COLO668 (cell line): ENCODE measurements around the gene ANGEL1.

ENCODE experiments used
- DNase-seq: peaks from one replicate; lab custom pipeline; 2025; ENCODE audit not compliant: unreplicated experiment; lab: John Stamatoyannopoulos, UW

Gene ANGEL1

GRCh38 chr14:76812422-76813383 is at the start of gene ANGEL1:
Gene ANGEL1 (minus strand): TSS chr14:76812882. CDS start chr14:76812827, 55 bp downstream.
- peak; percentile 99 for DNase-seq

- no peak for DNase-seq
These were observed 49.0 kb upstream of the ANGEL1 start for GRCh38 chr14:76861574-76862255.

GRCh38 chr14:76856769-76857168 is 44.1 kb upstream of the ANGEL1 start:
- no peak for DNase-seq

- no peak for DNase-seq
These were observed 42.4 kb upstream of the ANGEL1 start for GRCh38 chr14:76855066-76855465.

GRCh38 chr14:76848879-76849278 is 36.2 kb upstream of the ANGEL1 start:
- no peak for DNase-seq

- DNase-seq = no peak
These were observed 33.8 kb upstream of the ANGEL1 start for GRCh38 chr14:76846331-76847047.

GRCh38 chr14:76844223-76844622 is 31.5 kb upstream of the ANGEL1 start:
- no peak for DNase-seq

GRCh38 chr14:76842414-76842813 is 29.7 kb upstream of the ANGEL1 start:
- no peak for DNase-seq

- no peak for DNase-seq
These were observed 24.8 kb upstream of the ANGEL1 start for GRCh38 chr14:76837524-76837923.

GRCh38 chr14:76836029-76836630 is 23.4 kb upstream of the ANGEL1 start:
- DNase-seq = no peak

GRCh38 chr14:76834241-76834661 is 21.6 kb upstream of the ANGEL1 start:
- DNase-seq = peak; percentile 70

GRCh38 chr14:76833011-76833410 is 20.3 kb upstream of the ANGEL1 start:
- no peak for DNase-seq

GRCh38 chr14:76832503-76832988 is 19.9 kb upstream of the ANGEL1 start:
- DNase-seq = no peak

GRCh38 chr14:76830556-76830955 is 17.9 kb upstream of the ANGEL1 start:
- no peak for DNase-seq

- peak; percentile 50 for DNase-seq
These were observed 17.2 kb upstream of the ANGEL1 start for GRCh38 chr14:76829650-76830421.

GRCh38 chr14:76829013-76829365 is 16.3 kb upstream of the ANGEL1 start:
- no peak for DNase-seq

- peak; percentile 26 for DNase-seq
These were observed 15.8 kb upstream of the ANGEL1 start for GRCh38 chr14:76828339-76829012.

GRCh38 chr14:76827696-76828296 is 15.1 kb upstream of the ANGEL1 start:
- DNase-seq = no peak

- DNase-seq = peak; percentile 16
These were observed 13.4 kb upstream of the ANGEL1 start, which contains the start of gene LRRC74A for GRCh38 chr14:76826122-76826521. Gene LRRC74A (plus strand): TSS chr14:76826408. CDS start chr14:76826698, 290 bp downstream.
